ENCODE results near the gene ATG13.

ATG13 gene

GRCh38 chr11:46695345-46696211 lies 78.2 kb downstream of the ATG13 start:
- no peak for TF ChIP-seq CTCF (IDR thresholded peaks at IDR 0.05; ENCODE audit: insufficient read depth, missing control alignments)
- FAIRE-seq (no peak), DNase-seq (ENCODE audit: insufficient read length, low spot score) (no peak)

- FAIRE-seq, result no peak
- TF ChIP-seq CTCF (IDR thresholded peaks at IDR 0.05; ENCODE audit: insufficient read depth, missing control alignments), result no peak
- DNase-seq (ENCODE audit: insufficient read length, low spot score), result no peak
These were observed 78.8 kb downstream of the ATG13 start for GRCh38 chr11:46696212-46696558.

GRCh38 chr11:46697303-46697702 lies 80.0 kb downstream of the ATG13 start:
- TF ChIP-seq CTCF (IDR thresholded peaks at IDR 0.05; ENCODE audit: insufficient read depth, missing control alignments), result no peak
- DNase-seq (ENCODE audit: insufficient read length, low spot score), result no peak
- no peak for FAIRE-seq

- FAIRE-seq (no peak), DNase-seq (ENCODE audit: insufficient read length, low spot score) (no peak)
- TF ChIP-seq CTCF (IDR thresholded peaks at IDR 0.05; ENCODE audit: insufficient read depth, missing control alignments), result no peak
These were observed 80.4 kb downstream of the ATG13 start for GRCh38 chr11:46697723-46698122.

- no peak for FAIRE-seq
- no peak for DNase-seq (ENCODE audit: insufficient read length, low spot score)
- TF ChIP-seq CTCF (IDR thresholded peaks at IDR 0.05; ENCODE audit: insufficient read depth, missing control alignments), result no peak
These were observed 81.2 kb downstream of the ATG13 start for GRCh38 chr11:46698597-46698996.

- peak; percentile 84 for DNase-seq (ENCODE audit: insufficient read length, low spot score)
- TF ChIP-seq CTCF (IDR thresholded peaks at IDR 0.05; ENCODE audit: insufficient read depth, missing control alignments), result no peak
- FAIRE-seq, result no peak
These were observed 83.1 kb downstream of the ATG13 start, which contains the start of the genes ARHGAP1 and ZNF408 for GRCh38 chr11:46700241-46701077. Gene ARHGAP1, minus strand, starts transcription at chr11:46700619. Its CDS starts 4,512 bp downstream, at chr11:46696107. Gene ZNF408, plus strand, starts transcription at chr11:46701031. Its CDS starts 17 bp downstream, at chr11:46701048.

Data from D721Med (cell line).